HepG2 (cell line): Measurements from ENCODE around the gene MEIOB. TPM values are rescaled to one million over a fixed set of nuclear protein-coding genes. Genes with fewer than 3 reads are reported as not detected.
A peak's percentile ranks its signal among the peaks of the same experiment; 100 is the strongest.

Experiments
- CHD4 ChIP-seq: fragments of 200-600 bp; sonication (generic); IDR thresholded peaks from 2 replicates; pipeline ENCODE4 v1.7.0; 2017; ENCODE audit warnings: mild to moderate bottlenecking, low read length, borderline replicate concordance
- HMGA1 ChIP-seq: sonication (generic); formaldehyde crosslinking; conservative IDR thresholded peaks from 2 replicates; pipeline ENCODE4 v1.4.0; 2020; ENCODE audit warnings: missing genetic modification reagents
- POLR2AphosphoS5 ChIP-seq: IDR thresholded peaks from 2 replicates; pipeline ENCODE4 v1.6.1; 2012; ENCODE audit warnings: low read depth, low read length
- PPARG ChIP-seq: conservative IDR thresholded peaks from 2 replicates; pipeline ENCODE4 v1.6.1; 2016; ENCODE audit warnings: missing biosample characterization, missing genetic modification reagents
- TCF7 ChIP-seq: sonication (generic); IDR thresholded peaks from 2 replicates; pipeline ENCODE4 v1.6.1; 2016; ENCODE audit warnings: antibody characterized with exemption, low read depth
- THAP9 ChIP-seq: sonication (generic); formaldehyde crosslinking; IDR thresholded peaks from 2 replicates; pipeline ENCODE4; 2020; ENCODE audit warnings: missing genetic modification reagents, mild to moderate bottlenecking, borderline replicate concordance
- YEATS2 ChIP-seq: sonication (generic); formaldehyde crosslinking; IDR thresholded peaks from 2 replicates; pipeline ENCODE4 v1.4.0; 2020; ENCODE audit warnings: missing genetic modification reagents, borderline replicate concordance
- ZNF430 ChIP-seq: sonication (generic); formaldehyde crosslinking; IDR thresholded peaks from 2 replicates; pipeline ENCODE4 v1.9.0; 2021; ENCODE audit warnings: mild to moderate bottlenecking, missing genetic modification reagents
- ZNF598 ChIP-seq: sonication (generic); formaldehyde crosslinking; IDR thresholded peaks from 2 replicates; pipeline ENCODE4 v1.5.1; 2020; ENCODE audit warnings: mild to moderate bottlenecking, missing genetic modification reagents, borderline replicate concordance
- ZNF614 ChIP-seq: IDR thresholded peaks from 2 replicates; pipeline ENCODE4 v1.6.1; 2018; ENCODE audit warnings: missing biosample characterization, missing genetic modification reagents, inconsistent platforms, borderline replicate concordance
- ZNF703 ChIP-seq: sonication (generic); formaldehyde crosslinking; IDR thresholded peaks from 2 replicates; pipeline ENCODE4 v1.5.1; 2020; ENCODE audit warnings: missing genetic modification reagents, mild to moderate bottlenecking, moderate library complexity, borderline replicate concordance
- ZSCAN31 ChIP-seq: sonication (generic); formaldehyde crosslinking; IDR thresholded peaks from 2 replicates; pipeline ENCODE4 v1.5.0; 2020; ENCODE audit warnings: low read depth, mild to moderate bottlenecking, missing genetic modification reagents
- polyA plus RNA-seq, 8 experiments: library from polyadenylated mRNA; depleted of rRNA in 3 of 8; stranded (reverse) in 7 of 8; unstranded in 1 of 8; fragments of >200 nt; fragmentation: Illumina TruSeq in 4 of 8; extraction: Trizol in 4 of 8; gene quantifications; 2 replicates each; pipeline versions ENCODE4 v1.2.1 to v1.2.3, GENCODE V29; 2011 to 2016; ENCODE audit warnings: low read depth in 4 of 8, missing spikeins in 1 of 8, mixed read lengths in 1 of 8; ENCODE audit not compliant: insufficient read depth in 1 of 8
- total RNA-seq, 5 experiments: library from RNA; depleted of rRNA; stranded (reverse); fragments of >200 nt; fragmentation: Illumina TruSeq; extraction: Trizol; gene quantifications; 2 replicates each; pipeline ENCODE4 v1.2.3, GENCODE V29; 2016; ENCODE audit warnings: low read depth in 1 of 5
- TF ChIP-seq, protein P1 (sequence below): sonication (generic); formaldehyde crosslinking; IDR thresholded peaks from 2 replicates; pipeline ENCODE4 v1.5.1; 2020; ENCODE audit warnings: mild to moderate bottlenecking, missing genetic modification reagents, moderate library complexity
- TF ChIP-seq, protein P2 (sequence below): sonication (generic); formaldehyde crosslinking; IDR thresholded peaks from 2 replicates; pipeline ENCODE4 v1.9.0; 2021; ENCODE audit warnings: missing genetic modification reagents, borderline replicate concordance
- TF ChIP-seq, protein P3 (sequence below): sonication (generic); formaldehyde crosslinking; IDR thresholded peaks from 2 replicates; pipeline ENCODE4 v1.8.1; 2022; ENCODE audit warnings: low read depth, mild to moderate bottlenecking, missing genetic modification reagents

MEIOB gene
- total and polyA plus RNA-seq, 2 of the 13 experiments (the other 11 are each of a cell fraction or from before 2014, with no cell fraction given): 0.17 TPM; not detected in 1

GRCh38 chr16:1794221-1794871 is 77.6 kb downstream of the MEIOB start (continued):
- TF ChIP-seq THAP9 (CRISPR knock-in tag): no peak
- TF ChIP-seq, protein P1, sequence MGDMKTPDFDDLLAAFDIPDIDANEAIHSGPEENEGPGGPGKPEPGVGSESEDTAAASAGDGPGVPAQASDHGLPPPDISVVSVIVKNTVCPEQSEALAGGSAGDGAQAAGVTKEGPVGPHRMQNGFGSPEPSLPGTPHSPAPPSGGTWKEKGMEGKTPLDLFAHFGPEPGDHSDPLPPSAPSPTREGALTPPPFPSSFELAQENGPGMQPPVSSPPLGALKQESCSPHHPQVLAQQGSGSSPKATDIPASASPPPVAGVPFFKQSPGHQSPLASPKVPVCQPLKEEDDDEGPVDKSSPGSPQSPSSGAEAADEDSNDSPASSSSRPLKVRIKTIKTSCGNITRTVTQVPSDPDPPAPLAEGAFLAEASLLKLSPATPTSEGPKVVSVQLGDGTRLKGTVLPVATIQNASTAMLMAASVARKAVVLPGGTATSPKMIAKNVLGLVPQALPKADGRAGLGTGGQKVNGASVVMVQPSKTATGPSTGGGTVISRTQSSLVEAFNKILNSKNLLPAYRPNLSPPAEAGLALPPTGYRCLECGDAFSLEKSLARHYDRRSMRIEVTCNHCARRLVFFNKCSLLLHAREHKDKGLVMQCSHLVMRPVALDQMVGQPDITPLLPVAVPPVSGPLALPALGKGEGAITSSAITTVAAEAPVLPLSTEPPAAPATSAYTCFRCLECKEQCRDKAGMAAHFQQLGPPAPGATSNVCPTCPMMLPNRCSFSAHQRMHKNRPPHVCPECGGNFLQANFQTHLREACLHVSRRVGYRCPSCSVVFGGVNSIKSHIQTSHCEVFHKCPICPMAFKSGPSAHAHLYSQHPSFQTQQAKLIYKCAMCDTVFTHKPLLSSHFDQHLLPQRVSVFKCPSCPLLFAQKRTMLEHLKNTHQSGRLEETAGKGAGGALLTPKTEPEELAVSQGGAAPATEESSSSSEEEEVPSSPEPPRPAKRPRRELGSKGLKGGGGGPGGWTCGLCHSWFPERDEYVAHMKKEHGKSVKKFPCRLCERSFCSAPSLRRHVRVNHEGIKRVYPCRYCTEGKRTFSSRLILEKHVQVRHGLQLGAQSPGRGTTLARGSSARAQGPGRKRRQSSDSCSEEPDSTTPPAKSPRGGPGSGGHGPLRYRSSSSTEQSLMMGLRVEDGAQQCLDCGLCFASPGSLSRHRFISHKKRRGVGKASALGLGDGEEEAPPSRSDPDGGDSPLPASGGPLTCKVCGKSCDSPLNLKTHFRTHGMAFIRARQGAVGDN (CRISPR knock-in tag): peak; percentile 78
- no peak; the same call in 1 of the 2 replicates for TF ChIP-seq POLR2AphosphoS5
- TF ChIP-seq YEATS2 (CRISPR knock-in tag): no peak
- TF ChIP-seq ZSCAN31 (CRISPR knock-in tag): no peak
- TF ChIP-seq TCF7: no peak
- TF ChIP-seq ZNF614: 0 out of 2 replicates have a peak, but pooled peaks have one; percentile 61
- TF ChIP-seq HMGA1 (CRISPR knock-in tag): no peak
- TF ChIP-seq, protein P2, sequence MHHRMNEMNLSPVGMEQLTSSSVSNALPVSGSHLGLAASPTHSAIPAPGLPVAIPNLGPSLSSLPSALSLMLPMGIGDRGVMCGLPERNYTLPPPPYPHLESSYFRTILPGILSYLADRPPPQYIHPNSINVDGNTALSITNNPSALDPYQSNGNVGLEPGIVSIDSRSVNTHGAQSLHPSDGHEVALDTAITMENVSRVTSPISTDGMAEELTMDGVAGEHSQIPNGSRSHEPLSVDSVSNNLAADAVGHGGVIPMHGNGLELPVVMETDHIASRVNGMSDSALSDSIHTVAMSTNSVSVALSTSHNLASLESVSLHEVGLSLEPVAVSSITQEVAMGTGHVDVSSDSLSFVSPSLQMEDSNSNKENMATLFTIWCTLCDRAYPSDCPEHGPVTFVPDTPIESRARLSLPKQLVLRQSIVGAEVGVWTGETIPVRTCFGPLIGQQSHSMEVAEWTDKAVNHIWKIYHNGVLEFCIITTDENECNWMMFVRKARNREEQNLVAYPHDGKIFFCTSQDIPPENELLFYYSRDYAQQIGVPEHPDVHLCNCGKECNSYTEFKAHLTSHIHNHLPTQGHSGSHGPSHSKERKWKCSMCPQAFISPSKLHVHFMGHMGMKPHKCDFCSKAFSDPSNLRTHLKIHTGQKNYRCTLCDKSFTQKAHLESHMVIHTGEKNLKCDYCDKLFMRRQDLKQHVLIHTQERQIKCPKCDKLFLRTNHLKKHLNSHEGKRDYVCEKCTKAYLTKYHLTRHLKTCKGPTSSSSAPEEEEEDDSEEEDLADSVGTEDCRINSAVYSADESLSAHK: no peak
- no peak for TF ChIP-seq ZNF430 (CRISPR knock-in tag)
- no peak; the same call in 1 of the 2 replicates for TF ChIP-seq PPARG
- 0 out of 2 replicates have a peak, but pooled peaks have one; percentile 55 for TF ChIP-seq ZNF598 (CRISPR knock-in tag)
- no peak for TF ChIP-seq CHD4
- TF ChIP-seq, protein P3, sequence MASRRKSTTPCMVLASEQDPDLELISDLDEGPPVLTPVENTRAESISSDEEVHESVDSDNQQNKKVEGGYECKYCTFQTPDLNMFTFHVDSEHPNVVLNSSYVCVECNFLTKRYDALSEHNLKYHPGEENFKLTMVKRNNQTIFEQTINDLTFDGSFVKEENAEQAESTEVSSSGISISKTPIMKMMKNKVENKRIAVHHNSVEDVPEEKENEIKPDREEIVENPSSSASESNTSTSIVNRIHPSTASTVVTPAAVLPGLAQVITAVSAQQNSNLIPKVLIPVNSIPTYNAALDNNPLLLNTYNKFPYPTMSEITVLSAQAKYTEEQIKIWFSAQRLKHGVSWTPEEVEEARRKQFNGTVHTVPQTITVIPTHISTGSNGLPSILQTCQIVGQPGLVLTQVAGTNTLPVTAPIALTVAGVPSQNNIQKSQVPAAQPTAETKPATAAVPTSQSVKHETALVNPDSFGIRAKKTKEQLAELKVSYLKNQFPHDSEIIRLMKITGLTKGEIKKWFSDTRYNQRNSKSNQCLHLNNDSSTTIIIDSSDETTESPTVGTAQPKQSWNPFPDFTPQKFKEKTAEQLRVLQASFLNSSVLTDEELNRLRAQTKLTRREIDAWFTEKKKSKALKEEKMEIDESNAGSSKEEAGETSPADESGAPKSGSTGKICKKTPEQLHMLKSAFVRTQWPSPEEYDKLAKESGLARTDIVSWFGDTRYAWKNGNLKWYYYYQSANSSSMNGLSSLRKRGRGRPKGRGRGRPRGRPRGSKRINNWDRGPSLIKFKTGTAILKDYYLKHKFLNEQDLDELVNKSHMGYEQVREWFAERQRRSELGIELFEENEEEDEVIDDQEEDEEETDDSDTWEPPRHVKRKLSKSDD: no peak
- TF ChIP-seq ZNF703 (CRISPR knock-in tag): no peak
